GM12878 (cell line): ENCODE data around the gene GAL3ST2. TPM values are rescaled to one million over a fixed set of nuclear protein-coding genes. Genes with fewer than 3 reads are reported as not detected.

Experiments used
- ATAC-seq: fragments of 200-7000 bp; cut with Tn5 transposase; 3 replicates; pipeline ENCODE4 v1.9.1; 2020; ENCODE audit warnings: mild to moderate bottlenecking, moderate library complexity
- BruUV-seq: library from RNA; stranded (reverse); fragments of 400-500 nt; replicated peaks from 2 replicates; lab custom pipeline; 2021; lab: Mats Ljungman, UMichigan
- CTCF ChIA-PET: fragments of 300-600 bp; sonication (Branson Sonifier 250); formaldehyde crosslinking; extraction: SDS; loops from one replicate; lab custom pipeline; 2021; ENCODE audit warnings: inconsistent platforms; lab: Yijun Ruan, JAX
- POLR2A ChIA-PET: fragments of 350-600 bp; formaldehyde crosslinking; extraction: SDS; loops from one replicate; lab custom pipeline; 2021; ENCODE audit warnings: inconsistent platforms; lab: Charles Lee
- RAD21 ChIA-PET: fragments of 300-600 bp; sonication (Branson Sonifier 250); formaldehyde crosslinking; loops from one replicate; lab custom pipeline; 2023; ENCODE audit warnings: antibody characterized with exemption; ENCODE audit not compliant: unreplicated experiment; lab: Charles Lee
- SMC1A ChIA-PET: fragments of 300-600 bp; sonication (Branson Sonifier 250); formaldehyde crosslinking; loops from one replicate; lab custom pipeline; 2023; ENCODE audit not compliant: unreplicated experiment, uncharacterized antibody; lab: Charles Lee
- DNase-seq: peaks from one replicate; pipeline ENCODE4 v3.0.0-alpha.2; 2011; ENCODE audit warnings: low read depth, low spot score
- FAIRE-seq: peaks from 3 replicates; lab custom pipeline; 2011; peaks lifted over from hg19 to GRCh38; lab: Jason Lieb, UNC
- H2AFZ ChIP-seq: 2 replicates; pipeline ENCODE4 v1.6.0; 2011; ENCODE audit warnings: low read depth, low read length, control low read depth; ENCODE audit not compliant: control insufficient read depth
- H3K27ac ChIP-seq: 2 replicates; pipeline ENCODE4 v1.5.1; 2011; ENCODE audit warnings: control low read depth; ENCODE audit not compliant: control insufficient read depth, insufficient read depth
- H3K27me3 ChIP-seq, 2 experiments: replicated peaks in 1 of 2; 2 replicates each; pipeline versions ENCODE4 v1.6.0 to v1.6.1; 2011; ENCODE audit warnings: low read length in 1 of 2; ENCODE audit not compliant: control insufficient read depth in 2 of 2, insufficient read depth in 2 of 2
- H3K36me3 ChIP-seq, 2 experiments: 2 replicates each; pipeline ENCODE4 v1.5.1; 2011; ENCODE audit warnings: low read length in 1 of 2; ENCODE audit not compliant: control insufficient read depth in 2 of 2, insufficient read depth in 2 of 2
- H3K4me1 ChIP-seq: 2 replicates; pipeline ENCODE4 v1.6.1; 2011; ENCODE audit warnings: mild to moderate bottlenecking, low read length, moderate library complexity, mixed read lengths; ENCODE audit not compliant: control insufficient read depth, insufficient read depth
- H3K4me2 ChIP-seq: 2 replicates; pipeline ENCODE4 v1.6.0; 2011; ENCODE audit warnings: control low read depth; ENCODE audit not compliant: control insufficient read depth, insufficient read depth
- H3K4me3 ChIP-seq: fragments of 200-600 bp; sonication (generic); 2 replicates; pipeline ENCODE4 v1.5.1; 2016
- H3K79me2 ChIP-seq: 2 replicates; pipeline ENCODE4 v1.6.0; 2011; ENCODE audit warnings: low read length; ENCODE audit not compliant: control insufficient read depth, insufficient read depth
- H3K9ac ChIP-seq: 2 replicates; pipeline ENCODE4 v1.8.0; 2011; ENCODE audit warnings: low read length, control low read depth, mixed read lengths; ENCODE audit not compliant: control insufficient read depth, insufficient read depth
- H3K9me3 ChIP-seq: replicated peaks from 3 replicates; pipeline ENCODE4 v1.5.1; 2011; ENCODE audit warnings: mild to moderate bottlenecking, low read length; ENCODE audit not compliant: control insufficient read depth, insufficient read depth
- H4K20me1 ChIP-seq: 2 replicates; pipeline ENCODE4 v1.6.0; 2011; ENCODE audit not compliant: control insufficient read depth, insufficient read depth
- CBX5 ChIP-seq: sonication (generic); IDR thresholded peaks from 2 replicates; pipeline ENCODE4 v1.6.1; 2016; ENCODE audit warnings: low read depth, moderate library complexity, mild to moderate bottlenecking, inconsistent platforms
- CEBPZ ChIP-seq: fragments of 150-350 bp; IDR thresholded peaks from 2 replicates; pipeline ENCODE4 v1.6.1; 2016; ENCODE audit warnings: low read depth, low read length
- CHD2 ChIP-seq: IDR thresholded peaks from 2 replicates; pipeline ENCODE4 v1.6.1; 2011; ENCODE audit warnings: low read depth, low read length, improper control_type of control experiment, borderline replicate concordance
- FOXK2 ChIP-seq: fragments of 450-650 bp; IDR thresholded peaks from 2 replicates; pipeline ENCODE4 v1.6.1; 2017; ENCODE audit warnings: mild to moderate bottlenecking, moderate library complexity
- RAD21 ChIP-seq: IDR thresholded peaks from 2 replicates; pipeline ENCODE4 v1.6.1; 2011; ENCODE audit warnings: mild to moderate bottlenecking, low read depth, low read length, moderate library complexity; ENCODE audit not compliant: insufficient read depth
- RFX5 ChIP-seq: IDR thresholded peaks from 2 replicates; pipeline ENCODE4 v1.6.1; 2011; ENCODE audit warnings: low read depth, low read length, improper control_type of control experiment
- STAT3 ChIP-seq: IDR thresholded peaks from 2 replicates; pipeline ENCODE4 v1.6.1; 2011; ENCODE audit warnings: low read depth, low read length, improper control_type of control experiment
- ZBTB11 ChIP-seq: fragments of 450-650 bp; formaldehyde crosslinking; IDR thresholded peaks from 2 replicates; pipeline ENCODE4 v1.5.0; 2022; ENCODE audit warnings: mild to moderate bottlenecking, missing genetic modification characterization
- WGBS: methylation state at CpG from one replicate; pipeline ENCODE4 v1.1.6; 2016; ENCODE audit warnings: low lambda C conversion rate; ENCODE audit not compliant: insufficient replicate concordance, insufficient coverage; ENCODE audit errors: missing lambda C conversion rate; 5-methylcytosine and 5-hydroxymethylcytosine counted together
- in situ Hi-C: fragments of 300-500 bp; cut with MboI; formaldehyde crosslinking; loops from 9 replicates; pipeline ENCODE4 v1.14.3; 2018; ENCODE audit warnings: mixed read lengths
- intact Hi-C: fragments of 100-400 bp; cut with micrococcal nuclease; formaldehyde crosslinking; loops from one replicate; pipeline ENCODE4 v1.14.2; 2022; ENCODE audit not compliant: unreplicated experiment
- polyA plus RNA-seq, 11 experiments: library from polyadenylated mRNA; depleted of rRNA in 4 of 11; unstranded in 6 of 11; stranded (reverse) in 5 of 11; fragments of >200 nt; fragmentation: Nextera tagmentation in 4 of 11; fragmentation: Illumina TruSeq in 1 of 11; extraction: Ambion mirVana in 4 of 11; extraction: Trizol in 1 of 11; gene quantifications; 1 replicate in 1 of 11; 2 replicates in 10 of 11; pipeline versions ENCODE4 v1.2.1 to v1.2.3, GENCODE V29; 2011 to 2016; ENCODE audit warnings: inconsistent platforms in 2 of 11, missing spikeins in 2 of 11, low read depth in 1 of 11
- total RNA-seq, 4 experiments: library from RNA; depleted of rRNA in 3 of 4; stranded (reverse); fragments of >200 nt in 3 of 4; fragmentation: Illumina TruSeq in 1 of 4; extraction: Trizol in 1 of 4; gene quantifications; 2 replicates each; pipeline versions ENCODE4 v1.2.1 to v1.2.3, GENCODE V29; 2013 to 2021

The GAL3ST2 gene
- total and polyA plus RNA-seq, 10 of the 15 experiments (the other 5 are each of a cell fraction or from before 2014, with no cell fraction given) = 0.09 to 0.36 (median 0.11) TPM; not detected in 7

GRCh38 chr2:241796209-241796608 is 19.6 kb downstream of the GAL3ST2 start:
- Histone ChIP-seq H3K9me3 (no peaks in the 10 kb centered on the region), H2AFZ (no peak overlapping the region), H3K79me2 (no peaks in the 10 kb centered on the region), H3K27ac (no peak overlapping the region), H3K4me1 (no peaks in the 10 kb centered on the region), H3K4me2 (no peak overlapping the region), H3K36me3 (no peaks in the 10 kb centered on the region), H3K4me3 (no peak overlapping the region), H4K20me1 (no peaks in the 10 kb centered on the region)
- SMC1A ChIA-PET = no interaction called here
- intact Hi-C loops (no loop called here), in situ Hi-C loops (no loop called here)
- CTCF ChIA-PET = interaction anchor here (1.0 kb wide), 1 partner anchor 8 kb away, joined by 3 read pairs; no protein-coding TSS in a partner anchor
- 28% methylated on average over 13 of the region's 13 CpGs for WGBS
- DNase-seq = no peak
- RAD21 ChIA-PET = interaction anchor here (1.7 kb wide), 1 partner anchor 17 kb away, joined by 4 read pairs; no protein-coding TSS in a partner anchor
- POLR2A ChIA-PET = no interaction called here
- TF ChIP-seq CBX5 (no peak), RAD21 (no peak), FOXK2 (no peak), ZBTB11 (CRISPR knock-in tag) (no peak), STAT3 (no peak), RFX5 (no peak), CEBPZ (no peak), CHD2 (no peak)
- TF ChIP-seq, all 136 proteins: peak for 0
- Histone ChIP-seq H3K9ac (no peak overlapping the region), H3K27me3 (no peaks in the 10 kb centered on the region)
- ATAC-seq (no peak), FAIRE-seq (no peak)
- BruUV-seq = no TSS peak
